KMS-11 (cell line): Measurements from ENCODE around the gene PODNL1.
"Not testable (repeated sequence)": the region's sequence is repeated elsewhere in the genome, so short reads cannot be mapped to it uniquely, and the experiment has no call there.

Source experiments
- H2AFZ ChIP-seq: fragments of 200-600 bp; sonication (generic); 2 replicates; pipeline ENCODE4 v1.6.1; 2016; ENCODE audit warnings: antibody characterized with exemption, mixed run types, low read depth
- H3K27ac ChIP-seq: fragments of 200-600 bp; sonication (generic); 2 replicates; pipeline ENCODE4 v1.6.1; 2016; ENCODE audit warnings: mild to moderate bottlenecking, mixed run types
- H3K27me3 ChIP-seq: fragments of 200-600 bp; sonication (generic); 2 replicates; pipeline ENCODE4 v1.6.1; 2017; ENCODE audit warnings: mild to moderate bottlenecking, low read depth, mixed run types, moderate library complexity; ENCODE audit not compliant: insufficient read depth
- H3K36me3 ChIP-seq: fragments of 200-600 bp; sonication (generic); 2 replicates; pipeline ENCODE4 v1.6.1; 2017; ENCODE audit warnings: mild to moderate bottlenecking, mixed run types; ENCODE audit not compliant: insufficient read depth
- H3K4me1 ChIP-seq: fragments of 200-600 bp; sonication (generic); 2 replicates; pipeline ENCODE4 v1.6.1; 2016; ENCODE audit warnings: mild to moderate bottlenecking, low read depth, mixed run types; ENCODE audit not compliant: poor library complexity, severe bottlenecking
- H3K4me2 ChIP-seq: fragments of 200-600 bp; sonication (generic); 2 replicates; pipeline ENCODE4 v1.7.0; 2016; ENCODE audit warnings: mild to moderate bottlenecking, mixed run types
- H3K4me3 ChIP-seq: fragments of 200-600 bp; sonication (generic); IDR thresholded peaks from 2 replicates; pipeline ENCODE4 v1.6.1; 2017; ENCODE audit warnings: low read depth, low read length, mixed read lengths; ENCODE audit not compliant: insufficient read depth
- H3K79me2 ChIP-seq: fragments of 200-600 bp; sonication (generic); 2 replicates; pipeline ENCODE4 v1.6.1; 2016; ENCODE audit warnings: low read depth, mixed run types; ENCODE audit not compliant: insufficient read depth
- H3K9ac ChIP-seq: fragments of 200-600 bp; sonication (generic); 2 replicates; pipeline ENCODE4 v1.6.1; 2016; ENCODE audit warnings: mild to moderate bottlenecking, mixed run types
- H4K20me1 ChIP-seq: fragments of 200-600 bp; sonication (generic); 2 replicates; pipeline ENCODE4 v1.6.1; 2016; ENCODE audit warnings: mild to moderate bottlenecking, mixed run types; ENCODE audit not compliant: insufficient read depth
- TF ChIP-seq, protein P1 (sequence below): fragments of 200-600 bp; sonication (generic); conservative IDR thresholded peaks from 2 replicates; pipeline ENCODE4 v1.6.1; 2017; ENCODE audit warnings: low read depth, mild to moderate bottlenecking, antibody characterized with exemption, low read length, moderate library complexity, mixed read lengths

Gene PODNL1

DNA sequence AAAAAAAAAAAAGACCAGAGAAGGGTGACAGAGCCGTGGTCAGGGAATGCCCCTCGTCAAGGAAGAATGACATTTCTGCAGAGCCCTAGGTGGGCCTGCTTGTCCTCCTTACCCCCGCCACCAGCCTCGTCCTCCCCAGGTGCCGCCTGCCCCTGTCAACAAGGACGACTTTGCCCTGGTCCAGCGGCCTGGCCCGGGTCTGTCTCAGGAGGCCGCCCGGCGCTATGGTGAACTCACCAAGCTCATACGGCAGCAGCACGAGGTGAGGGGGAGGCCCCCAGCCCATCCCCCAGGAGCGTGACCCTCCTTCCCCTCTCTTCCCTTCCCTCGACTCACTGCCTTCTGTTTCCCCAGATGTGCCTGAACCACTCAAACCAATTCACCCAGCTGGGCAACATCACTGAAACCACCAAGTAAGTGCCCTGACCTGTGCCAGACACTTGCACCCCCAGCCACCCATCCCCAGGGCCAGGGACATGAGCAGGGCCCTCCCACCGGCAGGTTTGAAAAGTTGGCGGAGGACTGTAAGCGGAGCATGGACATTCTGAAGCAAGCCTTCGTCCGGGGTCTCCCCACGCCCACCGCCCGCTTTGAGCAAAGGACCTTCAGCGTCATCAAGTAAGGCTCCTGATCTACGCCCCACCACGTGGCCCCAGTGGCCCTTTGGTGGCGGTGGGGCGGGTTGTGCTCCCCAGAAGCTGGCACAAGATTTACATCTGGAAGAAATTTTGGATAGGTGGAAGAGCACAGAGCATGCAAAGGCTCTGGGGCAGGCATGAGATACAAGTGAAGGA is 14.8 kb downstream of the PODNL1 start:
- TF ChIP-seq, protein P1, sequence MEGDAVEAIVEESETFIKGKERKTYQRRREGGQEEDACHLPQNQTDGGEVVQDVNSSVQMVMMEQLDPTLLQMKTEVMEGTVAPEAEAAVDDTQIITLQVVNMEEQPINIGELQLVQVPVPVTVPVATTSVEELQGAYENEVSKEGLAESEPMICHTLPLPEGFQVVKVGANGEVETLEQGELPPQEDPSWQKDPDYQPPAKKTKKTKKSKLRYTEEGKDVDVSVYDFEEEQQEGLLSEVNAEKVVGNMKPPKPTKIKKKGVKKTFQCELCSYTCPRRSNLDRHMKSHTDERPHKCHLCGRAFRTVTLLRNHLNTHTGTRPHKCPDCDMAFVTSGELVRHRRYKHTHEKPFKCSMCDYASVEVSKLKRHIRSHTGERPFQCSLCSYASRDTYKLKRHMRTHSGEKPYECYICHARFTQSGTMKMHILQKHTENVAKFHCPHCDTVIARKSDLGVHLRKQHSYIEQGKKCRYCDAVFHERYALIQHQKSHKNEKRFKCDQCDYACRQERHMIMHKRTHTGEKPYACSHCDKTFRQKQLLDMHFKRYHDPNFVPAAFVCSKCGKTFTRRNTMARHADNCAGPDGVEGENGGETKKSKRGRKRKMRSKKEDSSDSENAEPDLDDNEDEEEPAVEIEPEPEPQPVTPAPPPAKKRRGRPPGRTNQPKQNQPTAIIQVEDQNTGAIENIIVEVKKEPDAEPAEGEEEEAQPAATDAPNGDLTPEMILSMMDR, result no peak
- Histone ChIP-seq H3K27ac (no peak overlapping the region), H3K4me2 (no peak overlapping the region), H3K36me3 (no peaks in the 10 kb centered on the region), H3K4me1 (no peaks in the 10 kb centered on the region), H3K27me3 (no peaks in the 10 kb centered on the region), H3K79me2 (no peaks in the 10 kb centered on the region), H2AFZ (no peak overlapping the region), H3K9ac (no peak overlapping the region), H3K4me3 (no peak overlapping the region), H4K20me1 (no peaks in the 10 kb centered on the region)

DNA sequence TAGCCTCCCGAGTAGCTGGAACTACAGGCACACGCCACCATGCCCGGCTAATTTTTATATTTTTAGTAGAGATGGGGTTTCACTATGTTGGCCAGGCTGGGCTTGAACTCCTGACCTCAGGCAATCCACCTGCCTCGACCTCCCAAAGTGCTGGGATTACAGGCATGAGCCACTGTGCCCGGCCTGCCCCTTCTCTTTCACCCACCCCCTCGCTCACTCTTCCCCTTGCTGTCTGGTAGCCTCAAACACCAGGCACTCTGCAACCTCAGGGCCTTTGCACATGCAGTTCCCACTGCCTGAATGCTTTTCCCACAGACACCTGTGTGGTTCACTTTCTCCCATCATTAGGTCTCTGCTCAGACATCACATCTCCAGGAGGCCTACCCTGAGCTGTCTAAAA is 16.1 kb downstream of the PODNL1 start:
- not testable (repeated sequence) for H3K4me2 ChIP-seq, H3K4me1 ChIP-seq, H3K27ac ChIP-seq, H3K4me3 ChIP-seq, H3K36me3 ChIP-seq, H3K27me3 ChIP-seq, H2AFZ ChIP-seq, H3K9ac ChIP-seq, H4K20me1 ChIP-seq, H3K79me2 ChIP-seq

DNA sequence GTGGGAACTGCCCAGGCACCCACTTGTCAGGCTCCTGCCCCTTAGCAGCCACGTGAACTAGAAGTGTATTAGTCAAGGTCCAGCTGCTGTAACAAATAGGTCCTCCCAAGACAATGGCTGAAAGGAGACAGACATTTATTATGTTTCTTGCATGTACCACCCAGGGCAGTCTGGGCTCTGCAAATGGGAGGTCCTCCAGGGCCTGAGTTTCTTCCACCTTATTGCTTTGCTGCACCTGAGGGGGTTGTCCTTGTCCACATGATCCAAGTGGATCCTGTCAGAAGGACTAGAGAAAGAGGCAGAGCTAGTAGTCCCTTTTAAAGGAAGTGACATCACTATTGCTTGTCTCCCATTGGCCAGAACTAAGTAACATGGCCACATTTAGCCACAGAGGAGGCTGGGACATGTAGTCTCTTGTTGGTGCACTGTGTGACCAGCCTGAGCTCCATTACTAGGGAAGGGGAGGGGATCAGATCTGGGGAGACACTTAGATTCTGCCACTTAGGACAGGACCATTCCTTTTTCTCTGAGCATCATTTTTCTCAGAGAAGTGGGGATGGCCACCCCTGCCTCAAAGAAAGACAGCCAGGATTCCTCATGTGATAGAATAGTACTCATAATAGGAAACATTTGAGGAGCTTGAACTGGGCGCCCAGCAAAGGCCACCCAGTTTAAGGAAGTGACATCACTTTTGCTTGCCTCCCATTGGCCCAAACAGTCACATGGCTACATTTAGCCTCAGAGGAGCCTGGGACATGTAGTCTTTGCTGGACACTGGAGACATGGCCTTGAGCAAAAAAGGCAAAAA is 17.1 kb downstream of the PODNL1 start:
- Histone ChIP-seq H3K27me3 (no peaks in the 10 kb centered on the region), H4K20me1 (no peaks in the 10 kb centered on the region), H3K27ac (no peak overlapping the region), H3K79me2 (no peaks in the 10 kb centered on the region), H3K4me2 (no peak overlapping the region), H3K4me3 (no peak overlapping the region), H2AFZ (no peak overlapping the region), H3K36me3 (no peaks in the 10 kb centered on the region), H3K9ac (no peak overlapping the region), H3K4me1 (no peaks in the 10 kb centered on the region)
- TF ChIP-seq, protein P1, result no peak

DNA sequence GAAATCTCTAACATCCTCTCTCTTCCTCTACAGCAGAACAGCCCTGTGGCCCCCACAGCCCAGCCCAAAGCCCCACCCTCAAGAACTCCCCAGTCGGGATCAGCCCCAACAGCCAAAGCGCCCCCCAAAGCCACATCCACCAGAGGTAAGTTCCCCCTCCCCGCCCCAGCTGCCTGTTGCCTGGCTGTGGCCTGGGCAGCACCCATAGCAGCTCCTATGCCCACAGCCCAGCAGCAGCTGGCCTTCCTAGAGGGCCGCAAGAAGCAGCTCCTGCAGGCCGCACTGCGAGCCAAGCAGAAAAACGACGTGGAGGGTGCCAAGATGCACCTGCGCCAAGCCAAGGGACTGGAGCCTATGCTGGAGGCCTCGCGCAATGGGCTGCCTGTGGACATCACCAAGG is 17.7 kb downstream of the PODNL1 start:
- Histone ChIP-seq H3K27ac (no peak overlapping the region), H2AFZ (no peak overlapping the region), H4K20me1 (no peaks in the 10 kb centered on the region), H3K79me2 (no peaks in the 10 kb centered on the region), H3K27me3 (no peaks in the 10 kb centered on the region), H3K4me1 (no peaks in the 10 kb centered on the region), H3K9ac (no peak overlapping the region), H3K4me2 (no peak overlapping the region), H3K4me3 (no peak overlapping the region), H3K36me3 (no peaks in the 10 kb centered on the region)
- TF ChIP-seq, protein P1, result no peak
